A549 (cell line): Measurements from ENCODE around the gene KRT6C. TPM values are rescaled to one million over a fixed set of nuclear protein-coding genes. Genes with fewer than 3 reads are reported as not detected.

Source experiments
- ATAC-seq, 2 experiments: fragments of 200-7000 bp in 1 of 2; fragments of >200 bp in 1 of 2; cut with Nextera tagmentation in 1 of 2; cut with Tn5 transposase in 1 of 2; 3 replicates each; pipeline versions ENCODE4 v1.8.0 to v1.9.1; 2018 to 2020; ENCODE audit warnings: mild to moderate bottlenecking in 1 of 2, moderate library complexity in 1 of 2
- CTCF ChIA-PET: fragments of 300-600 bp; sonication (Branson Sonifier 250); formaldehyde crosslinking; extraction: SDS; loops from one replicate; lab custom pipeline; 2021; ENCODE audit warnings: antibody characterized with exemption, inconsistent platforms; lab: Yijun Ruan, JAX
- POLR2A ChIA-PET: fragments of 350-600 bp; formaldehyde crosslinking; extraction: SDS; loops from one replicate; lab custom pipeline; 2021; ENCODE audit warnings: antibody characterized with exemption, inconsistent platforms; lab: Yijun Ruan, JAX
- DNase-seq, 2 experiments: peaks; one replicate each; pipeline versions ENCODE4 v3.0.0 to v3.0.0-alpha.2; 2011 to 2016; ENCODE audit warnings: low read depth in 1 of 2, low spot score in 1 of 2
- FAIRE-seq: peaks from 2 replicates; lab custom pipeline; 2011; peaks lifted over from hg19 to GRCh38; lab: Jason Lieb, UNC
- H3K27ac ChIP-seq, 2 experiments: fragments of >200 bp; sonication (Bioruptor Twin); formaldehyde crosslinking; 3 replicates each; pipeline ENCODE4 v1.5.1; 2016 to 2017
- H3K4me1 ChIP-seq: fragments of >200 bp; sonication (Bioruptor Twin); formaldehyde crosslinking; 3 replicates; pipeline ENCODE4 v1.6.1; 2016
- H3K4me2 ChIP-seq: fragments of >200 bp; sonication (Bioruptor Twin); formaldehyde crosslinking; 3 replicates; pipeline ENCODE4 v1.6.1; 2016
- H3K4me3 ChIP-seq: fragments of >200 bp; sonication (Bioruptor Twin); formaldehyde crosslinking; 3 replicates; pipeline ENCODE4 v1.5.1; 2016
- H3K9me3 ChIP-seq: fragments of >200 bp; sonication (Bioruptor Twin); formaldehyde crosslinking; 3 replicates; pipeline ENCODE4 v1.6.1; 2016
- NFE2L2 ChIP-seq: fragments of 150-350 bp; conservative IDR thresholded peaks from 2 replicates; pipeline ENCODE4 v1.6.1; 2014; ENCODE audit warnings: low read length
- NPAS2 ChIP-seq: fragments of 250-450 bp; sonication (Bioruptor Pico); IDR thresholded peaks from 2 replicates; pipeline ENCODE4 v1.8.0; 2022; ENCODE audit warnings: mild to moderate bottlenecking, moderate library complexity, borderline replicate concordance
- PHF8 ChIP-seq: fragments of 200-600 bp; sonication (generic); IDR thresholded peaks from 2 replicates; pipeline ENCODE4 v1.6.1; 2016; ENCODE audit warnings: low read depth, mild to moderate bottlenecking, antibody characterized with exemption, moderate library complexity, borderline replicate concordance
- SMC3 ChIP-seq: fragments of >200 bp; sonication (Bioruptor Twin); formaldehyde crosslinking; IDR thresholded peaks from 3 replicates; pipeline ENCODE4 v1.6.1; 2018; ENCODE audit warnings: inconsistent platforms
- ZFP36 ChIP-seq: fragments of 450-650 bp; IDR thresholded peaks from 2 replicates; pipeline ENCODE4 v1.6.1; 2014; ENCODE audit warnings: borderline replicate concordance; ENCODE audit not compliant: partially characterized antibody
- WGBS: methylation state at CpG from one replicate; pipeline ENCODE4 v1.1.6; 2017; ENCODE audit errors: missing lambda C conversion rate; 5-methylcytosine and 5-hydroxymethylcytosine counted together
- polyA plus RNA-seq, 4 experiments: library from polyadenylated mRNA; depleted of rRNA in 3 of 4; stranded (reverse); fragments of >200 nt; fragmentation: RNase III in 1 of 4; extraction: RNeasy Plus Mini Kit Qiagen cat#74134 plus additional on column Dnase treatment in 1 of 4; gene quantifications; 2 replicates in 3 of 4; 3 replicates in 1 of 4; pipeline ENCODE4 v1.2.3, GENCODE V29; 2011 to 2017
- TF ChIP-seq, protein P1 (sequence below): fragments of 250-450 bp; sonication (Bioruptor Pico); IDR thresholded peaks from 2 replicates; pipeline ENCODE4 v1.5.0; 2021; ENCODE audit warnings: mild to moderate bottlenecking, moderate library complexity, borderline replicate concordance
- TF ChIP-seq, protein P2 (sequence below): fragments of >200 bp; sonication (Bioruptor Twin); formaldehyde crosslinking; IDR thresholded peaks from 3 replicates; pipeline ENCODE4 v1.5.1; 2016
- TF ChIP-seq, protein P3 (sequence below): fragments of >200 bp; sonication (Bioruptor Twin); formaldehyde crosslinking; IDR thresholded peaks from 3 replicates; pipeline ENCODE4 v1.6.1; 2016

Gene KRT6C
- polyA plus RNA-seq, 2 of the 4 experiments (the other 2 are of a cell fraction): not detected

DNA sequence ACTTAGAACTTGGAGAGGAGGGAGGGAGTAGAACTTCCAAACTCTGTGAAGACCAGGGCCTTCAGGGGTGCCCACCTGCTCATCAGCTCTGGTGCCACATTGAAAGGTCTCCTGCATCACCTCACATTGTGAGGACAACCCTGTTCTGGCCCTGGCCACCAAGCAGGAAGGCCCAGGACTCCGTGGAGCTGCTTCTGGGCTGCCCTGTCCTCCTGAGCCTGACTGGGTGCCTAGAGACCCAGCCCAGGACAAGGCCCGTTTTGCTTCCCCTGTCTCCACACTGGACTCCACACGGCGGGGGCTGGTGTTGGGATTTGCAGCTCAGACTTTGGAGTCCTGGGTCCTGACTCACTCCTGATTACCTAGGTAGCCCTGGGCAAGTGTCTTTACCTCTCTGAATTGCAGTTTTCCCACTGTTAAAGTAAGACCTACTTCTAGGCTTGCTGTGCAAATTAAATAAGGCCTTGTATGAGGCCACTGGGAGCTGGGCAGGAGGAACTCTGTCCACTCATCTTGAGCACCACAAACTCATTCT, 55.0 kb downstream of the KRT6C start:
- 67% methylated on average over 4 of the region's 4 CpGs for WGBS
- H3K4me2 ChIP-seq: no peak overlapping the region
- ChIA-PET POLR2A (no interaction called here), CTCF (interaction anchor here (0.7 to 2.2 kb wide), 6 partner anchors 13 to 461 kb away, joined by 3 to 8 read pairs (median 4); no protein-coding TSS in a partner anchor)
- 0 out of 6 replicates have a peak overlapping the region, but pooled peaks of 1 of the 2 experiments have one; percentile 4 for H3K27ac ChIP-seq
- ATAC-seq: no peak
- no peaks in the 10 kb centered on the region for H3K9me3 ChIP-seq
- DNase-seq: no peak
- no peak for TF ChIP-seq NFE2L2
- no peak for TF ChIP-seq PHF8
- TF ChIP-seq SMC3: no peak
- TF ChIP-seq, protein P1, sequence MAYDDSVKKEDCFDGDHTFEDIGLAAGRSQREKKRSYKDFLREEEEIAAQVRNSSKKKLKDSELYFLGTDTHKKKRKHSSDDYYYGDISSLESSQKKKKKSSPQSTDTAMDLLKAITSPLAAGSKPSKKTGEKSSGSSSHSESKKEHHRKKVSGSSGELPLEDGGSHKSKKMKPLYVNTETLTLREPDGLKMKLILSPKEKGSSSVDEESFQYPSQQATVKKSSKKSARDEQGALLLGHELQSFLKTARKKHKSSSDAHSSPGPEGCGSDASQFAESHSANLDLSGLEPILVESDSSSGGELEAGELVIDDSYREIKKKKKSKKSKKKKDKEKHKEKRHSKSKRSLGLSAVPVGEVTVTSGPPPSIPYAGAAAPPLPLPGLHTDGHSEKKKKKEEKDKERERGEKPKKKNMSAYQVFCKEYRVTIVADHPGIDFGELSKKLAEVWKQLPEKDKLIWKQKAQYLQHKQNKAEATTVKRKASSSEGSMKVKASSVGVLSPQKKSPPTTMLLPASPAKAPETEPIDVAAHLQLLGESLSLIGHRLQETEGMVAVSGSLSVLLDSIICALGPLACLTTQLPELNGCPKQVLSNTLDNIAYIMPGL: no peak
- TF ChIP-seq, protein P2, sequence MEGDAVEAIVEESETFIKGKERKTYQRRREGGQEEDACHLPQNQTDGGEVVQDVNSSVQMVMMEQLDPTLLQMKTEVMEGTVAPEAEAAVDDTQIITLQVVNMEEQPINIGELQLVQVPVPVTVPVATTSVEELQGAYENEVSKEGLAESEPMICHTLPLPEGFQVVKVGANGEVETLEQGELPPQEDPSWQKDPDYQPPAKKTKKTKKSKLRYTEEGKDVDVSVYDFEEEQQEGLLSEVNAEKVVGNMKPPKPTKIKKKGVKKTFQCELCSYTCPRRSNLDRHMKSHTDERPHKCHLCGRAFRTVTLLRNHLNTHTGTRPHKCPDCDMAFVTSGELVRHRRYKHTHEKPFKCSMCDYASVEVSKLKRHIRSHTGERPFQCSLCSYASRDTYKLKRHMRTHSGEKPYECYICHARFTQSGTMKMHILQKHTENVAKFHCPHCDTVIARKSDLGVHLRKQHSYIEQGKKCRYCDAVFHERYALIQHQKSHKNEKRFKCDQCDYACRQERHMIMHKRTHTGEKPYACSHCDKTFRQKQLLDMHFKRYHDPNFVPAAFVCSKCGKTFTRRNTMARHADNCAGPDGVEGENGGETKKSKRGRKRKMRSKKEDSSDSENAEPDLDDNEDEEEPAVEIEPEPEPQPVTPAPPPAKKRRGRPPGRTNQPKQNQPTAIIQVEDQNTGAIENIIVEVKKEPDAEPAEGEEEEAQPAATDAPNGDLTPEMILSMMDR: no peak
- no peak for TF ChIP-seq ZFP36
- TF ChIP-seq, protein P3, sequence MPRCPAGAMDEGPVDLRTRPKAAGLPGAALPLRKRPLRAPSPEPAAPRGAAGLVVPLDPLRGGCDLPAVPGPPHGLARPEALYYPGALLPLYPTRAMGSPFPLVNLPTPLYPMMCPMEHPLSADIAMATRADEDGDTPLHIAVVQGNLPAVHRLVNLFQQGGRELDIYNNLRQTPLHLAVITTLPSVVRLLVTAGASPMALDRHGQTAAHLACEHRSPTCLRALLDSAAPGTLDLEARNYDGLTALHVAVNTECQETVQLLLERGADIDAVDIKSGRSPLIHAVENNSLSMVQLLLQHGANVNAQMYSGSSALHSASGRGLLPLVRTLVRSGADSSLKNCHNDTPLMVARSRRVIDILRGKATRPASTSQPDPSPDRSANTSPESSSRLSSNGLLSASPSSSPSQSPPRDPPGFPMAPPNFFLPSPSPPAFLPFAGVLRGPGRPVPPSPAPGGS: no peak
- no peak for TF ChIP-seq NPAS2 (CRISPR knock-in tag)
- peaks cover 20% of the 10 kb centered on the region for H3K4me1 ChIP-seq
- no peak for FAIRE-seq
- H3K4me3 ChIP-seq: no peak overlapping the region

Other genes with a start within 250 kb of the KRT6C start
- gene KRT7, start 240.6 kb downstream of the KRT6C start, polyA plus RNA-seq (2011; rRNA removed): 2,033 and 2,623 TPM in 2 replicates
- 3,055 to 3,652 TPM (median 3,189 TPM) in 3 replicates for gene KRT7, start 240.6 kb downstream of the KRT6C start, polyA plus RNA-seq (2017; fragmentation: RNase III; extraction: RNeasy Plus Mini Kit Qiagen cat#74134 plus additional on column Dnase treatment)
- gene KRT86, start 199.2 kb downstream of the KRT6C start, polyA plus RNA-seq (2011; rRNA removed): 23.5 and 43.0 TPM in 2 replicates
- gene KRT86, start 199.2 kb downstream of the KRT6C start, polyA plus RNA-seq (2017; fragmentation: RNase III; extraction: RNeasy Plus Mini Kit Qiagen cat#74134 plus additional on column Dnase treatment): 331 to 441 TPM (median 378 TPM) in 3 replicates
- gene KRT81, start 182.3 kb downstream of the KRT6C start, polyA plus RNA-seq (2011; rRNA removed): 1,799 and 1,935 TPM in 2 replicates
- gene KRT81, start 182.3 kb downstream of the KRT6C start, polyA plus RNA-seq (2017; fragmentation: RNase III; extraction: RNeasy Plus Mini Kit Qiagen cat#74134 plus additional on column Dnase treatment): 3,419 to 3,643 TPM (median 3,445 TPM) in 3 replicates
- 11.6 and 20.4 TPM in 2 replicates for gene KRT83, start 152.4 kb downstream of the KRT6C start, polyA plus RNA-seq (2011; rRNA removed)
- gene KRT83, start 152.4 kb downstream of the KRT6C start, polyA plus RNA-seq (2017; fragmentation: RNase III; extraction: RNeasy Plus Mini Kit Qiagen cat#74134 plus additional on column Dnase treatment): 43.3 to 52.1 TPM (median 44.8 TPM) in 3 replicates
- 0.07 TPM in 1 of 2 replicates, not detected in the other for gene KRT85, start 106.3 kb downstream of the KRT6C start, polyA plus RNA-seq (2011; rRNA removed)
- 2.9 to 4.8 TPM (median 3.7 TPM) in 3 replicates for gene KRT85, start 106.3 kb downstream of the KRT6C start, polyA plus RNA-seq (2017; fragmentation: RNase III; extraction: RNeasy Plus Mini Kit Qiagen cat#74134 plus additional on column Dnase treatment)
- not detected in 2 replicates for gene KRT84, start 88.2 kb downstream of the KRT6C start, polyA plus RNA-seq (2011; rRNA removed)
- not detected in 3 replicates for gene KRT84, start 88.2 kb downstream of the KRT6C start, polyA plus RNA-seq (2017; fragmentation: RNase III; extraction: RNeasy Plus Mini Kit Qiagen cat#74134 plus additional on column Dnase treatment)
- not detected in 2 replicates for gene KRT82, start 67.5 kb downstream of the KRT6C start, polyA plus RNA-seq (2011; rRNA removed)
- gene KRT82, start 67.5 kb downstream of the KRT6C start, polyA plus RNA-seq (2017; fragmentation: RNase III; extraction: RNeasy Plus Mini Kit Qiagen cat#74134 plus additional on column Dnase treatment): not detected in 3 replicates
- not detected in 2 replicates for gene KRT75, start 39.4 kb downstream of the KRT6C start, polyA plus RNA-seq (2011; rRNA removed)
- gene KRT75, start 39.4 kb downstream of the KRT6C start, polyA plus RNA-seq (2017; fragmentation: RNase III; extraction: RNeasy Plus Mini Kit Qiagen cat#74134 plus additional on column Dnase treatment): not detected in 3 replicates
- not detected in 2 replicates for gene KRT6B, start 21.7 kb downstream of the KRT6C start, polyA plus RNA-seq (2011; rRNA removed)
- gene KRT6B, start 21.7 kb downstream of the KRT6C start, polyA plus RNA-seq (2017; fragmentation: RNase III; extraction: RNeasy Plus Mini Kit Qiagen cat#74134 plus additional on column Dnase treatment): not detected in 3 replicates
- 0.04 and 0.09 TPM in 2 replicates for gene KRT6A, start 19.5 kb upstream of the KRT6C start, polyA plus RNA-seq (2011; rRNA removed)
- gene KRT6A, start 19.5 kb upstream of the KRT6C start, polyA plus RNA-seq (2017; fragmentation: RNase III; extraction: RNeasy Plus Mini Kit Qiagen cat#74134 plus additional on column Dnase treatment): 0.07 to 0.14 TPM (median 0.11 TPM) in 3 replicates
- 0.06 TPM in 1 of 2 replicates, not detected in the other for gene KRT5, start 46.6 kb upstream of the KRT6C start, polyA plus RNA-seq (2011; rRNA removed)
- 0.08 to 0.25 TPM in 2 of 3 replicates, not detected in the other for gene KRT5, start 46.6 kb upstream of the KRT6C start, polyA plus RNA-seq (2017; fragmentation: RNase III; extraction: RNeasy Plus Mini Kit Qiagen cat#74134 plus additional on column Dnase treatment)
- not detected in 2 replicates for gene KRT71, start 79.3 kb upstream of the KRT6C start, polyA plus RNA-seq (2011; rRNA removed)
- gene KRT71, start 79.3 kb upstream of the KRT6C start, polyA plus RNA-seq (2017; fragmentation: RNase III; extraction: RNeasy Plus Mini Kit Qiagen cat#74134 plus additional on column Dnase treatment): not detected in 3 replicates
- not detected in 2 replicates for gene KRT74, start 100.0 kb upstream of the KRT6C start, polyA plus RNA-seq (2011; rRNA removed)
- not detected in 3 replicates for gene KRT74, start 100.0 kb upstream of the KRT6C start, polyA plus RNA-seq (2017; fragmentation: RNase III; extraction: RNeasy Plus Mini Kit Qiagen cat#74134 plus additional on column Dnase treatment)
- not detected in 2 replicates for gene KRT72, start 127.7 kb upstream of the KRT6C start, polyA plus RNA-seq (2011; rRNA removed)
- not detected in 3 replicates for gene KRT72, start 127.7 kb upstream of the KRT6C start, polyA plus RNA-seq (2017; fragmentation: RNase III; extraction: RNeasy Plus Mini Kit Qiagen cat#74134 plus additional on column Dnase treatment)
- gene KRT73, start 144.8 kb upstream of the KRT6C start, polyA plus RNA-seq (2011; rRNA removed): not detected in 2 replicates
- gene KRT73, start 144.8 kb upstream of the KRT6C start, polyA plus RNA-seq (2017; fragmentation: RNase III; extraction: RNeasy Plus Mini Kit Qiagen cat#74134 plus additional on column Dnase treatment): not detected in 3 replicates
- 0.09 TPM in 1 of 2 replicates, not detected in the other for gene KRT2, start 178.4 kb upstream of the KRT6C start, polyA plus RNA-seq (2011; rRNA removed)
- gene KRT2, start 178.4 kb upstream of the KRT6C start, polyA plus RNA-seq (2017; fragmentation: RNase III; extraction: RNeasy Plus Mini Kit Qiagen cat#74134 plus additional on column Dnase treatment): 0.08 TPM in 1 of 3 replicates, not detected in the others
- not detected in 2 replicates for gene KRT1, start 206.6 kb upstream of the KRT6C start, polyA plus RNA-seq (2011; rRNA removed)
- not detected in 3 replicates for gene KRT1, start 206.6 kb upstream of the KRT6C start, polyA plus RNA-seq (2017; fragmentation: RNase III; extraction: RNeasy Plus Mini Kit Qiagen cat#74134 plus additional on column Dnase treatment)
- gene KRT77, start 229.7 kb upstream of the KRT6C start, polyA plus RNA-seq (2011; rRNA removed): 0.03 TPM in 2 replicates
- gene KRT77, start 229.7 kb upstream of the KRT6C start, polyA plus RNA-seq (2017; fragmentation: RNase III; extraction: RNeasy Plus Mini Kit Qiagen cat#74134 plus additional on column Dnase treatment): not detected in 3 replicates